GM18499 (cell line): ENCODE measurements around the gene SFXN3.
A peak's percentile ranks its signal among the peaks of the same experiment; 100 is the strongest.

Source experiments
- ATAC-seq: cut with Tn5 transposase; IDR thresholded peaks from one replicate; pipeline ENCODE4 v1.9.1; 2021; ENCODE audit warnings: moderate number of reproducible peaks; ENCODE audit not compliant: insufficient read depth, unreplicated experiment

SFXN3 gene

DNA sequence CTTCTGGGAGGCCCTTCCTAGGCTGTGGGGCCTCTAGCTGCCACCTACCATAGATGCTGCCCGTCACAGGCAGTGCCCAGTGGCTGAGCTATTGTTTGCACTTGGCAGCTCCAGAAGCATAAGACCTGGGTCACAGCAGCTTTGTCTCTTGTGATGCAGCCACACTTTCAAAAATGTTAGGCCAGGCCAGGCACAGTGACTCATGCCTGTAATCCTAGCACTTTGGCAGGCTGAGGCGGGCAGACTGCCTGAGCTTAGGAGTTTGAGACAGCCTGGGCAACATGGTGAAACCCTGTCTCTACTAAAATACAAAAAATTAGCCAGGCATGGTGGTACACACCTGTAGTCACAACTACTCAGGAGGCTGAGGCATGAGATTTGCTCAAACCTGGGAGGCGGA lies 21.3 kb downstream of the SFXN3 start:
- ATAC-seq, result no peak

- ATAC-seq, result no peak
These were observed 22.5 kb downstream of the SFXN3 start for GRCh38 chr10:101053516-101053915.

GRCh38 chr10:101054351-101054750 lies 23.3 kb downstream of the SFXN3 start:
- no peak for ATAC-seq

GRCh38 chr10:101054876-101055275 lies 23.8 kb downstream of the SFXN3 start:
- no peak for ATAC-seq

DNA sequence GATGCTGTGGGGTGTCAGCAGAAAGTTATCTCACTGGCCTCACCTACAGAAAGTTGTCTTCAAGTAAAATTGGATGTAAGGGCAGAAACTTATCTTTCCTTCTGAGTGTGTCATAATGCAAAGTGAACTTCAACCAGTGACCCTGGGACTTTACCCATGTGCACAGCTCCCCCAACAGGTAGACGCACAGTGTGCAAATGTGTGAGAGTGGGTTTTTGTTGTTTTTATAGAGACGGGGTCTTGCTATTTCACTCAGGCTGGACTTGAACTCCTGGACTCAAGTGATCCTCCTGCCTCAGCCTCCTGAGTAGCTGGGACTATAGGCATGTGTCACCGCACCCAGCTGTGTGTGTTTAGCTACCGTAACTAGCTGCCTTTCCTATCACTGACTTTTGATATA lies 24.4 kb downstream of the SFXN3 start:
- no peak for ATAC-seq

DNA sequence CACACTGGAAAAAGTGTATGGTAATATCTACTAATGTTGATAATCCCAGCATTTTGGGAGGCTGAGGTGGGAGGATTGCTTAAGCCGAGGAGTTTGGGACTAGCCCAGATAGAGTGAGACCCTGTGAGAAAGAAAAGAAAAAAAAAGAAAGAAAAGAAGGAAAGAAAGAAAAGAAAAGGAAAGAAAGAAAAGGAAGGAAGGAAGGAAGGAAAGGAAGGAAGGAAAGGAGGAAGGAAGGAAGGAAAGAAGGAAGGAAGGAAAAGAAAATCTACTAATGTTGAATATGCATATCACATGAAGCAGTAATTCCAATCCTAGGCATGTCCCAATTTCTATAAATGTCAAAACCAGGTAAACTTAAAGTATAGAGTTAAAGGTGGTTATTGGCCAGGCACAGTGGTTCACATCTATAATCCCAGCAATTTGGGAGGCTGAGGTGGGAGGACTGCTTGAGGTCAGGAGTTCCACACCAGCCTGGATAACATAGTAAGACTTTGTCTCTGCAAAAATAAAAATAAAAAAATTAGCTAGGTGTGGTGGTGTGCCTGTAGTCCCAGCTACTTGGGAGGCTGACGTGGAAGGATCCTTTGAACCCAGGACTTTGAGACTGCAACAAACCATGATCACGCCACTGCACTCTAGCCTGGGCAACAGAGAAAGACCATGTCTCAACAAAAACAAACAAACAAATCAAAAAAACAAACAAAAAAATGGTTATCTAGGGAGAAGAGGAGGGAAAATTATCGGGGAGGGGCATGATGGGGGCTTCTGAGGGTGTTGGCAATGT lies 25.5 kb downstream of the SFXN3 start:
- no peak for ATAC-seq

GRCh38 chr10:101060036-101060950 lies 29.3 kb downstream of the SFXN3 start:
- peak; percentile 32 for ATAC-seq

DNA sequence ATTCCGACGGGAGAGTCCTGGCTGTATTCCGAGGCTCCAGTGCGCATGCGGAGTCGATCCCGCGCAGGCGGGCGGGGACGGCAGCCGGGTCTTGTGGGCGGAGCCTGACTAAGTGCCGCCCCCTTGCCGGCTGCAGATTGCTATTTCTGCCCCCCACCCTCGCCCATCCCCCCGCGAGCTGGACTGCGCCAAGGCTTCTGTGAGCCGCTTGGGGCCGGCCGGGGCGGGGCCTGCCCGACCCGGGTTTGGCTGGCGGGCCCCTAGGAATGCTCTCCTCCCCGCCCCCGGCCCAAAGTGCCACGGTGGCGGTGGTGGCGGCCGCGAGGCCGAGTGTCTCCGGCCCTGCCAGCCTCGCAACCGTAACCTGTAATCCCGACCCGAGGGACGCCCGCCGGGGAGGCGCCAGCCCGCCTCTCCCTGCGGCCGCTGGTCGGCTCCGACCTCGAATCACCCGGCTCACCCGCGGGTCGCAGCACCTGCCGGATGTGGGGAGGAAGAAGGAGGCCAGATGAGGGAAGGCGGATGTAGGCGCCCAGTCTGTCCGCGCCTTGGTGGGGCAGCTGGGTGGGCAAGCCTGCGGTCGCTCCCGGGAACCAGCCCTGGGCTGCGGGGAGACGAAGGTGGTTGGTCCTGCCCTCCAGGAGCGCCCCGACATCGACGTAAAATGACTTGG lies 30.1 kb downstream of the SFXN3 start:
- peak; percentile 35 for ATAC-seq

DNA sequence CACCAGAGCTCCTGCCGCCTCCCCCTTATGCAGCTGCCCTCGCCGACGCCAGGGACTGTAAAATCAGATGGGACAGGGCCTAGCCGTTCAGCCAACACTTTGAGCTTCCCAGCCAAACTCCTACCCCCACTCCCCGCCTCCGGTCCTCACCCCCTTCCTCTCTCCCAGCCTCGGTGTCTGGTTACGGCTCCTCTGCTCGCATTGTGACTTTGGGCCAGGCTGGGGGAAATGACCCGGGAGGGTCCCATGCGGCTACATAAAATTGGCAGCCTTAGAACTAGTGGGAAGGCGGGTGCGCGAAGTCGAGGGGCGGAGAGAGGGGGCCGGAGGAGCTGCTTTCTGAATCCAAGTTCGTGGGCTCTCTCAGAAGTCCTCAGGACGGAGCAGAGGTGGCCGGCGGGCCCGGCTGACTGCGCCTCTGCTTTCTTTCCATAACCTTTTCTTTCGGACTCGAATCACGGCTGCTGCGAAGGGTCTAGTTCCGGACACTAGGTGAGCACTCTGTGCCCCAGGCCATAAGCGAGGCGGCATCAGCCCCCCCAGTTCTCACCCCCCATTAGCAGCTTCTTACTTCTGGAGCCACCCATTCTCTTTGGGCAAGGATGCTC lies 30.7 kb downstream of the SFXN3 start, which contains the start of gene KAZALD1:
Gene KAZALD1, plus strand, starts transcription at position 366 of the 608 bp plus-strand sequence. CDS start 604 bp downstream, outside the sequence.
- ATAC-seq, result no peak

DNA sequence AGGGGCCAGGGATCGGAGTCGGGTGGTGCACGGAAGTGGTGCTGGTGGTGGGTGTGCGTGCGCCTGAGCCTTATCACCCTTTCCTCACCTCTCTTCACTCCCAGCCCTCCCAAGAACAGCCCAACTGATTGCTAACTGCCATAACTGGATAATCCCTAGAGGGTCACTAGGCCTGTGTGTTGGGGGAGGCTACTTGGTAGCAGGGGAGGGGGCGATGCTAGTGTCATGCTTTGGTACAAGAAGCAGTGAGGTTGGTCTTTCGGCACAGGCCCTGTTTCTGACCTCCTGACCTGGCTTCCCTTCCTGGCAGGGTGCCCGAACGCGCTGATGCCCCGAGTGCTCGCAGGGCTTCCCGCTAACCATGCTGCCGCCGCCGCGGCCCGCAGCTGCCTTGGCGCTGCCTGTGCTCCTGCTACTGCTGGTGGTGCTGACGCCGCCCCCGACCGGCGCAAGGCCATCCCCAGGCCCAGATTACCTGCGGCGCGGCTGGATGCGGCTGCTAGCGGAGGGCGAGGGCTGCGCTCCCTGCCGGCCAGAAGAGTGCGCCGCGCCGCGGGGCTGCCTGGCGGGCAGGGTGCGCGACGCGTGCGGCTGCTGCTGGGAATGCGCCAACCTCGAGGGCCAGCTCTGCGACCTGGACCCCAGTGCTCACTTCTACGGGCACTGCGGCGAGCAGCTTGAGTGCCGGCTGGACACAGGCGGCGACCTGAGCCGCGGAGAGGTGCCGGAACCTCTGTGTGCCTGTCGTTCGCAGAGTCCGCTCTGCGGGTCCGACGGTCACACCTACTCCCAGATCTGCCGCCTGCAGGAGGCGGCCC lies 31.4 kb downstream of the SFXN3 start:
- ATAC-seq, result no peak

- no peak for ATAC-seq
These were observed 32.1 kb downstream of the SFXN3 start for GRCh38 chr10:101063050-101063525.

- ATAC-seq, result no peak
These were observed 32.7 kb downstream of the SFXN3 start for GRCh38 chr10:101063548-101064414.

DNA sequence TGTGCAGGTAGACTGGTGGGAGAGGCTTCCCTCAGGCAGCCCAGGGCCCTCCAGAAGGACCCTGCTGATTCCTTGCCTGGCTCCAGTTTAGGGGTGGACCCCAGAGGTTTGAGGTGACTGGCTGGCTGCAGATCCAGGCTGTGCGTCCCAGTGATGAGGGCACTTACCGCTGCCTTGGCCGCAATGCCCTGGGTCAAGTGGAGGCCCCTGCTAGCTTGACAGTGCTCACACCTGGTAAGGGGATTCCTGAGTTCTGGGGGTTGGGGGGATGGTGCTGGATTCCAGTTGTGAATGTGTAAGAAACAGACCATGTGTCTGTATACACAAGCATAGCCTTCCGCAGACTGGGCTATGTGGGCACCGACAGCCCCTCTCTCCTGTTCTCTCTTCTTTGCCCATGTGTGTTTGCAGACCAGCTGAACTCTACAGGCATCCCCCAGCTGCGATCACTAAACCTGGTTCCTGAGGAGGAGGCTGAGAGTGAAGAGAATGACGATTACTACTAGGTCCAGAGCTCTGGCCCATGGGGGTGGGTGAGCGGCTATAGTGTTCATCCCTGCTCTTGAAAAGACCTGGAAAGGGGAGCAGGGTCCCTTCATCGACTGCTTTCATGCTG lies 33.5 kb downstream of the SFXN3 start:
- no peak for ATAC-seq

- no peak for ATAC-seq
These were observed 34.6 kb downstream of the SFXN3 start for GRCh38 chr10:101065481-101066145.

GRCh38 chr10:101066146-101066895 lies 35.3 kb downstream of the SFXN3 start:
- ATAC-seq, result no peak

GRCh38 chr10:101066896-101067355 lies 35.9 kb downstream of the SFXN3 start:
- no peak for ATAC-seq
